ENCODE data around the gene FOXC2.

FOXC2 gene

DNA sequence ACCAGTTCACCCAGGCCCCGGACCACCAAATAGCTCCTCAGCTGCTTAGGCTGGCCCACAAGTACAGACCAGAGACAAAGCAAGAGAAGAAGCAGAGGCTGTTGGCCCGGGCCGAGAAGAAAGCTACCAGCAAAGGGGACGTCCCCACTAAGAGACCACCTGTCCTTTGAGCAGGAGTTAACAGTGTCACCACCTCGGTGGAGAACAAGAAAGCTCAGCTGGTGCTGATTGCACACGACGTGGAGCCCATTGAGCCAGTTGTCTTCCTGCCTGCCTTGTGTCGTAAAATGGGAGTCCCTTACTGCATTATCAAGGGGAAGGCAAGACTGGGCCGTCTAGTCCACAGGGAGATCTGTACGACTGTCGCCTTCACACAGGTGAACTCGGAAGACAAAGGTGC, 40.9 kb upstream of the FOXC2 start:
- DNase-seq (ENCODE audit: low read depth, low spot score) = no peak
- TF ChIP-seq, protein P1, sequence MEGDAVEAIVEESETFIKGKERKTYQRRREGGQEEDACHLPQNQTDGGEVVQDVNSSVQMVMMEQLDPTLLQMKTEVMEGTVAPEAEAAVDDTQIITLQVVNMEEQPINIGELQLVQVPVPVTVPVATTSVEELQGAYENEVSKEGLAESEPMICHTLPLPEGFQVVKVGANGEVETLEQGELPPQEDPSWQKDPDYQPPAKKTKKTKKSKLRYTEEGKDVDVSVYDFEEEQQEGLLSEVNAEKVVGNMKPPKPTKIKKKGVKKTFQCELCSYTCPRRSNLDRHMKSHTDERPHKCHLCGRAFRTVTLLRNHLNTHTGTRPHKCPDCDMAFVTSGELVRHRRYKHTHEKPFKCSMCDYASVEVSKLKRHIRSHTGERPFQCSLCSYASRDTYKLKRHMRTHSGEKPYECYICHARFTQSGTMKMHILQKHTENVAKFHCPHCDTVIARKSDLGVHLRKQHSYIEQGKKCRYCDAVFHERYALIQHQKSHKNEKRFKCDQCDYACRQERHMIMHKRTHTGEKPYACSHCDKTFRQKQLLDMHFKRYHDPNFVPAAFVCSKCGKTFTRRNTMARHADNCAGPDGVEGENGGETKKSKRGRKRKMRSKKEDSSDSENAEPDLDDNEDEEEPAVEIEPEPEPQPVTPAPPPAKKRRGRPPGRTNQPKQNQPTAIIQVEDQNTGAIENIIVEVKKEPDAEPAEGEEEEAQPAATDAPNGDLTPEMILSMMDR (IDR thresholded peaks at IDR 0.05; ENCODE audit: insufficient read depth, low read length, missing control alignments) = no peak
- H3K4me3 ChIP-seq (ENCODE audit: low read depth, low read length) = no peak overlapping the region
- ChIA-PET CTCF (interaction anchor here (1.1 to 16.8 kb wide), 2 partner anchors 16 to 450 kb away, joined by 3 to 685 read pairs; no protein-coding TSS in a partner anchor), POLR2A (no interaction called here)

DNA sequence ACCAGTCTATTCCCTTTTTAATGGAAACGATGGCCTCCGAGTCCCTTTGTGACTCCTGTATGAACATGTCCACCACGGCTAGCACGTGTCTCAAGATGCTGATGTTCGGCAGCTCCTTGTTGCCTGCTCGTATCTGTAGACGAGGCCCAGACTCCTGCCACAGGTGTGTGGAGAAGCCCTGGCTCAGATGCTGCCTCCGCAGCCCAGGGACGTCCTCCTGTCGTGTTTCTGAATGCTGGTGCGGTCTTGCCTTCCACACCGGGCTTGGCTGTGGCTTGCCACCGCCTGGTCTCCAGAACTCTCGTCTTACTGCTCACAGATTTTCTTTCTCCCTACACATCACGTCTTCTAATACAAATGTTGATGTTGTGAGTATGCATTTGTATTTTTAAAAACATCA, 39.3 kb upstream of the FOXC2 start:
- CTCF ChIA-PET = interaction anchor here (0.9 to 16.8 kb wide), 5 partner anchors 10 to 708 kb away, joined by 3 to 685 read pairs (median 5); no protein-coding TSS in a partner anchor

DNA sequence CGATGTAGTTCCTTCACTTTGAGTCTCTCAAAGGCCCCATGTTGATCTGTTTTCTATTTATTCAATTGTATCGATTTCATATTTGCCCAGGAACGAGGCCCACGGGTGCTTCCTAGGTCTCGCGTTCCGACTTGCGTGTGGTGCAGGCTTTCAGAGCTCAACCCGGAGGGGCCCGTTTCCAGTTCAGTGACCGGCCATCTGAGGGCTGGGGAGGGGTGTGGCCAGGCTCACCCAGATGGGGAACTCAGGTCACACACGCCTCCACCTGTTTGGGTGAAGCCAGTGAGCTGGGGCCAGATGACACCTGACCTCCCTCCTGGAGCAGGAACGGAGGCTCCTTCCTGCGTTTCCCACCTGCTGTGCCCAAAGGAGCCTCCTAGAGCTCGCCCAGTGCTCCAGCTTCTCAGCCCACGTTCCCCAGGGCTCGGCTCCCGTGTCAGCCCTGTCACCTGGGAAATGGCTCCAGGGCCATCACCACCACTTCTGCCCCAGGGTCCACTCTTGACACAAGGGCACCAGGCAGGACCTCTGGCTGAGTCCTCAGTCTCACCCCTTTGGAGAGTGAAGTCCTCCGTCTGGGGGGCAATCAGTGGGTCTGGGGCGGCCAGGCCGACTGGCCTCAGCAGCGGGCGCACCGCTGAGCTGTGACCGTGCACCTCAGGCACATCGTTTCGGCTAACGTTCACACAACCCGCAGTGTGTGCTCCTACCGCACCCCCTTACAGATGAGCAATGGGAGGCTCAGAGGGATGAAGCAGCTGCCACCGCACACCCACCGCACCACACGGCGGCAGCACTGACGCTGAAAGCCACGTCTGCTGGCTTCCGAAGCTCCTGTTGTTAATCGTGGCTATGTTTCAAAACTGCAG, 38.3 kb upstream of the FOXC2 start:
- no peak overlapping the region for H3K4me3 ChIP-seq (ENCODE audit: low read depth, low read length)
- ChIA-PET CTCF (interaction anchor here (0.9 to 16.8 kb wide), 4 partner anchors 11 to 707 kb away, joined by 3 to 685 read pairs (median 20); no protein-coding TSS in a partner anchor), POLR2A (interaction anchor here (0.5 to 0.7 kb wide), 2 partner anchors 759 to 760 kb away, joined by 3 to 4 read pairs; no protein-coding TSS in a partner anchor)
- TF ChIP-seq, protein P1 (IDR thresholded peaks at IDR 0.05; ENCODE audit: insufficient read depth, low read length, missing control alignments) = no peak
- DNase-seq (ENCODE audit: low read depth, low spot score) = no peak

More for the DNA sequence above, 39.3 kb upstream of the FOXC2 start:
- no peak for DNase-seq (ENCODE audit: low read depth, low spot score)
- H3K4me3 ChIP-seq (ENCODE audit: low read depth, low read length) = no peak overlapping the region
- TF ChIP-seq, protein P1 (IDR thresholded peaks at IDR 0.05; ENCODE audit: insufficient read depth, low read length, missing control alignments) = no peak
- POLR2A ChIA-PET = no interaction called here

DNA sequence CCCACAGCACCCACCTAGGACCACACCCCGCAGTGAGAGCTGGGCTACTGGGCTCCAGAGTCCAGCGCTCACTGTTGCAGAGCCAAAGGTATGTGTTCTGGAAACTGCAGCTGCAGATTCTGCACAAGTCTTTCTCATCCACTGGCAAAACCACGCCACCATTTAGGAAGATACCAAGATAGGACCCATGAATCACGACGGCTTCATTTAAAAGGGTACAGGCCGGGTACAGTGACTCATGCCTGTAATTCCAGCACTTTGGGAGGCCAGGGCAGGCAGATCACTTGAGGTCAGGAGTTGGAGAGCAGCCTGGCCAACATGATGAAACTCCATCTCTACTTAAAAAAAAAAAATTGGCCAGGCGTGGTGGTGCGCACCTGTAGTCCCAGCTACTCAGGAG, 37.5 kb upstream of the FOXC2 start:
- POLR2A ChIA-PET = no interaction called here
- DNase-seq (ENCODE audit: low read depth, low spot score) = no peak
- no peak overlapping the region for H3K4me3 ChIP-seq (ENCODE audit: low read depth, low read length)
- TF ChIP-seq, protein P1 (IDR thresholded peaks at IDR 0.05; ENCODE audit: insufficient read depth, low read length, missing control alignments) = no peak
- CTCF ChIA-PET = interaction anchor here (0.8 to 16.8 kb wide), 3 partner anchors 9 to 454 kb away, joined by 3 to 685 read pairs (median 35); no protein-coding TSS in a partner anchor

DNA sequence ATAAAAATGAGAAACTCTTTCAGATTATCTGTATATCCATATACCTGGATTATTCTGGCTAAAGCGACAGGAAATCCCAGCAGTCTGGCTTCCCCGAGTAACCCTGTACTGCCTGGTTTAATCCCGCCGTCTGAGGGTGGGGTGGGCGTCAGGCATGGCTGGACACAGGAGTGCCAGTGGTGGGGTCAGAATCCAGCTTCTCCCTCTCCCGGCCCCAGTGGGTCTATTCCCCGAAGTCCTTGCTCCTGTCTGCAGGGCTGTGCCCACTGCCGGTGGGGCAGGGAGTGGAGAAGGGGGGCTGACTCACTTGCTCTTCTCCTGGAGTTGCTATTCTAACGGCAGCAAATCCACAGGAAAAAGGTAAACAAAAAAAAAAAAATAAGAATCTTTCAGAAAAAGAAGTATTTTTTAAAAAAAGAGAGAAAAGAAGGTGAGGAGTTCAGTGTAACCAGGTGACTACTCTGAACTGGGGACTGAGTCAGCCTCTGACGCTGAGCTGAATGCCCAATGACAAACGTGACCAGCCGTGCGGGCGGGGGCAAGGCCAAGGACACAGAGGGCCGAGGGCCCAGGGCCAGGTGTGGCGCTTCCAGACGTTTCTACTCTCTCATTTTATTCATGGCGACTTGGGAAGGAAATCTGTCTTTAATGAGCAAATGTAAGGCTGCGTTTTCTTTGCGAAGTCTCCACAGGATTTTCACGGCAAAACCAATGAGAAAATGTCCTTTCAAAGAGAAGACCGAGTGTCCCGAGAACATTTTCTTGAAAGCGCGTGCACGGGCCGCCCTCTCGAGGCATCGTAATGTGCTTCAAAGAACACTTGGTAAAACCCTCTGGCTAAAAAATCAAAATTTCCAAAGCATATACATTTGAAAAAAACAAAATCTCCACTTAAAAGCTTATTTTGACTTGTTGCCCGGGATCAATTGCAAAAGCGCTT, 36.1 kb upstream of the FOXC2 start:
- no peak overlapping the region for H3K4me3 ChIP-seq (ENCODE audit: low read depth, low read length)
- DNase-seq (ENCODE audit: low read depth, low spot score) = no peak
- CTCF ChIA-PET = interaction anchor here (4.2 to 16.8 kb wide), 2 partner anchors 12 to 455 kb away, joined by 54 to 685 read pairs; no protein-coding TSS in a partner anchor
- POLR2A ChIA-PET = no interaction called here
- TF ChIP-seq, protein P1 (IDR thresholded peaks at IDR 0.05; ENCODE audit: insufficient read depth, low read length, missing control alignments) = no peak

Data from AG04449 (cell line).